ENCODE results near the gene SEZ6L. TPM values are rescaled to one million over a fixed set of nuclear protein-coding genes. Genes with fewer than 3 reads are reported as not detected.

SEZ6L gene
- total RNA-seq, 1 donor from 2014 or later: 1.7 TPM

- no peak for TF ChIP-seq CTCF (conservative IDR thresholded peaks at IDR 0.05)
- H3K4me3 Mint-ChIP-seq: no peak overlapping the region
- no peak overlapping the region for H3K27ac Mint-ChIP-seq (ENCODE audit: unreplicated experiment)
- H3K36me3 Mint-ChIP-seq (ENCODE audit: low read depth): no peaks in the 10 kb centered on the region
- no peak for DNase-seq (ENCODE audit: low read depth, low spot score)
- H3K4me1 Mint-ChIP-seq: no peaks in the 10 kb centered on the region
- peaks cover 69% of the 10 kb centered on the region for H3K27me3 Mint-ChIP-seq (ENCODE audit: low read depth)
- H3K9me3 Mint-ChIP-seq: no peaks in the 10 kb centered on the region
These were observed 25.4 kb upstream of the SEZ6L start for GRCh38 chr22:26143806-26144325.

GRCh38 chr22:26159886-26160285 lies 9.4 kb upstream of the SEZ6L start:
- H3K36me3 Mint-ChIP-seq (ENCODE audit: low read depth): no peaks in the 10 kb centered on the region
- H3K9me3 Mint-ChIP-seq: no peaks in the 10 kb centered on the region
- H3K4me3 Mint-ChIP-seq: no peak overlapping the region
- H3K27me3 Mint-ChIP-seq (ENCODE audit: low read depth): peaks cover 91% of the 10 kb centered on the region
- no peak overlapping the region for H3K27ac Mint-ChIP-seq (ENCODE audit: unreplicated experiment)
- no peak for TF ChIP-seq CTCF (conservative IDR thresholded peaks at IDR 0.05)
- no peaks in the 10 kb centered on the region for H3K4me1 Mint-ChIP-seq
- DNase-seq (ENCODE audit: low read depth, low spot score): no peak

- Mint-ChIP-seq H3K27ac (ENCODE audit: unreplicated experiment) (no peak overlapping the region), H3K9me3 (no peaks in the 10 kb centered on the region), H3K36me3 (ENCODE audit: low read depth) (no peaks in the 10 kb centered on the region), H3K27me3 (ENCODE audit: low read depth) (peaks cover 93% of the 10 kb centered on the region), H3K4me1 (no peaks in the 10 kb centered on the region), H3K4me3 (no peak overlapping the region)
- no peak for TF ChIP-seq CTCF (conservative IDR thresholded peaks at IDR 0.05)
- DNase-seq (ENCODE audit: low read depth, low spot score): no peak
These were observed 7.5 kb upstream of the SEZ6L start for GRCh38 chr22:26161746-26162145.

DNA sequence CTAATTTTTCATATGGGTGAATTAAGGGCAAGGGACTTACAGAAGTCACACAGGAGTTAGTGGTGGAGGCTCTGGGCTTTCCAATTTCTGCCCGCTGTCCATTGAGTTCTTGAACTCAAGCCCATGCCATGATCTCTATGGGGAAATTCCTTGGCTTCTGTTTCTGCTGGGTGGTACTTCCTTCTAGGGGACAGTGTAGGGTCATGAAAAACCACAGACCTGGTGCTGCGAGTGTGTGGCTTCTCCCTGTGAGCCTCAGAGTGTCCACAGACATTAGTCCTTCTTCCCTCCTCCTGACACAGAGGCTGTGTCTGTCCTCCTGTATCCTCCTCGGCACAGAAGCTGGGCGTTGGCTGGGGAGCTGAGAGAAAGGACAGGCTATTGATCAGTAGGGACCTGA lies 6.3 kb upstream of the SEZ6L start:
- Mint-ChIP-seq H3K27ac (ENCODE audit: unreplicated experiment) (no peak overlapping the region), H3K4me1 (no peaks in the 10 kb centered on the region), H3K9me3 (no peaks in the 10 kb centered on the region), H3K36me3 (ENCODE audit: low read depth) (no peaks in the 10 kb centered on the region), H3K27me3 (ENCODE audit: low read depth) (peaks cover 97% of the 10 kb centered on the region), H3K4me3 (no peak overlapping the region)
- DNase-seq (ENCODE audit: low read depth, low spot score): no peak
- TF ChIP-seq CTCF (conservative IDR thresholded peaks at IDR 0.05): no peak

DNA sequence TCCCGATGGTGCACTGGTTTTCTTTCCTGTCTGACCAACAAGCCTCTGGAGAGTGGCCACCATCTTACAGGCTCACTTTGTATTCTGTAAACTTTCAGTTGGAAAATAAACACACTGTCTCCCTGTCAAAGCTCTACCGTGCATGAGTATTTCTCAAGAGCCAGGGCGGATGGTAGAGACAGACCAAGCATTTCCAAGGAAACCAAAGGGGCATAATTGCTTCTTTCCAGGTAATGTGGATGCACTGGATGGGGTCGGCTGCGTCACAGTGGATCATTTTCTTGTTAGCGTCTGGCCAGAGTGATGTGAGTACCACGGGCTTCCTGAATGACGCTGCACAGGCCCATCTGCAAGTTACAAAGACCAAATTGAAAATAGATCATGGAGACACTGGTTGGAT lies 5.1 kb upstream of the SEZ6L start:
- H3K27me3 Mint-ChIP-seq (ENCODE audit: low read depth): peaks cover 97% of the 10 kb centered on the region
- no peak overlapping the region for H3K4me3 Mint-ChIP-seq
- H3K36me3 Mint-ChIP-seq (ENCODE audit: low read depth): no peaks in the 10 kb centered on the region
- no peak for TF ChIP-seq CTCF (conservative IDR thresholded peaks at IDR 0.05)
- DNase-seq (ENCODE audit: low read depth, low spot score): no peak
- H3K4me1 Mint-ChIP-seq: peaks cover 5% of the 10 kb centered on the region
- no peak overlapping the region for H3K27ac Mint-ChIP-seq (ENCODE audit: unreplicated experiment)
- H3K9me3 Mint-ChIP-seq: no peaks in the 10 kb centered on the region

Measured in neural crest cell (in vitro differentiated cells).